Keratinocyte (primary cell): Measurements from ENCODE around the gene GDF2.

ENCODE experiments used
- CTCF ChIP-seq, 3 experiments: IDR thresholded peaks in 1 of 3; conservative IDR thresholded peaks in 1 of 3; optimal IDR thresholded peaks in 1 of 3; 2 replicates in 2 of 3; 3 replicates in 1 of 3; pipeline versions ENCODE3 to v1.5.1; 2011; ENCODE audit warnings: low read length in 3 of 3, mild to moderate bottlenecking in 3 of 3, moderate library complexity in 2 of 3, control low read depth in 1 of 3, inconsistent platforms in 1 of 3; ENCODE audit not compliant: insufficient read depth in 2 of 3; ENCODE audit errors: extremely low read depth in 1 of 3
- EZH2 ChIP-seq: IDR thresholded peaks from one replicate; pipeline ENCODE4 v1.6.1; 2012; ENCODE audit warnings: inconsistent platforms, mild to moderate bottlenecking, low read length, moderate library complexity

GRCh38 chr10:47325303-47326291 lies 3.3 kb downstream of the GDF2 start:
- TF ChIP-seq CTCF (optimal IDR thresholded peaks at IDR 0.05 in 1 of 3, IDR thresholded peaks at IDR 0.05 in 1 of 3, conservative IDR thresholded peaks at IDR 0.05 in 1 of 3; ENCODE audit: extremely low read depth in 1 of 3, insufficient read depth in 2 of 3, low read length in 3 of 3) (no peak), EZH2 (no peak)
